T-helper 17 cell (primary cell): ENCODE data around the gene DYNC1I1. TPM values are rescaled to one million over a fixed set of nuclear protein-coding genes. Genes with fewer than 3 reads are reported as not detected.

Experiments used
- ATAC-seq: fragments of 150-1000 bp; cut with Tn5 transposase; 2 replicates; pipeline ENCODE4 v1.10.0; 2021; ENCODE audit warnings: mild to moderate bottlenecking, moderate library complexity
- DNase-seq, 3 donors: peaks; one replicate each; pipeline versions ENCODE4 v3.0.0 to v3.0.0-alpha.2; 2020 to 2021
- H3K9me3 ChIP-seq: one replicate; pipeline ENCODE4 v1.7.0; 2013; ENCODE audit warnings: low read length, mild to moderate bottlenecking; ENCODE audit not compliant: control insufficient read depth, poor library complexity, severe bottlenecking
- H3K27ac Mint-ChIP-seq: one replicate; pipeline ENCODE4 v1.8.0; 2022; ENCODE audit warnings: mild to moderate bottlenecking, moderate library complexity, mixed read lengths
- H3K27me3 Mint-ChIP-seq: one replicate; pipeline ENCODE4 v1.8.0; 2022; ENCODE audit warnings: mixed read lengths
- H3K36me3 Mint-ChIP-seq: one replicate; pipeline ENCODE4 v1.8.0; 2022; ENCODE audit warnings: low read depth, mixed read lengths
- H3K4me1 Mint-ChIP-seq: one replicate; pipeline ENCODE4 v1.8.0; 2022; ENCODE audit warnings: mild to moderate bottlenecking, mixed read lengths
- H3K4me3 Mint-ChIP-seq: one replicate; pipeline ENCODE4 v1.8.0; 2022; ENCODE audit warnings: mild to moderate bottlenecking, moderate library complexity, mixed read lengths
- total RNA-seq, 4 donors: library from RNA in 2 of 4; stranded (reverse) in 2 of 4; gene quantifications; one replicate each; pipeline ENCODE4 v1.2.3 and lab custom pipeline; 2022 to 2026

The DYNC1I1 gene
- total RNA-seq, 2 donors from 2014 or later, result 0.12 to 0.31 TPM

GRCh38 chr7:95772771-95773581 lies 622 bp downstream of the DYNC1I1 start:
- Mint-ChIP-seq H3K4me3 (no peak overlapping the region), H3K27me3 (peaks cover 39% of the 10 kb centered on the region), H3K4me1 (no peaks in the 10 kb centered on the region), H3K36me3 (peaks cover 2% of the 10 kb centered on the region), H3K27ac (no peak overlapping the region)
- ATAC-seq (no peak), DNase-seq (no peak)
- H3K9me3 ChIP-seq, result no peaks in the 10 kb centered on the region

- Mint-ChIP-seq H3K4me1 (no peaks in the 10 kb centered on the region), H3K27ac (no peak overlapping the region), H3K36me3 (peaks cover 2% of the 10 kb centered on the region), H3K4me3 (no peak overlapping the region), H3K27me3 (peaks cover 31% of the 10 kb centered on the region)
- ATAC-seq (no peak), DNase-seq (no peak)
- no peaks in the 10 kb centered on the region for H3K9me3 ChIP-seq
Measured at GRCh38 chr7:95776561-95777185, 4.3 kb downstream of the DYNC1I1 start.

GRCh38 chr7:95777269-95777668 lies 4.9 kb downstream of the DYNC1I1 start:
- Mint-ChIP-seq H3K27ac (no peak overlapping the region), H3K4me3 (no peak overlapping the region), H3K27me3 (peaks cover 25% of the 10 kb centered on the region), H3K36me3 (peaks cover under 1% of the 10 kb centered on the region), H3K4me1 (no peaks in the 10 kb centered on the region)
- no peaks in the 10 kb centered on the region for H3K9me3 ChIP-seq
- no peak for DNase-seq
- no peak for ATAC-seq

- ATAC-seq (no peak), DNase-seq (no peak)
- H3K36me3 Mint-ChIP-seq, result no peaks in the 10 kb centered on the region
- peaks cover 6% of the 10 kb centered on the region for H3K27me3 Mint-ChIP-seq
- H3K27ac Mint-ChIP-seq, result no peak overlapping the region
- H3K4me3 Mint-ChIP-seq, result no peak overlapping the region
- no peaks in the 10 kb centered on the region for H3K4me1 Mint-ChIP-seq
- H3K9me3 ChIP-seq, result no peaks in the 10 kb centered on the region
Measured at GRCh38 chr7:95780665-95781064, 8.3 kb downstream of the DYNC1I1 start.

GRCh38 chr7:95781961-95782586 lies 9.7 kb downstream of the DYNC1I1 start:
- peaks cover 6% of the 10 kb centered on the region for H3K27me3 Mint-ChIP-seq

GRCh38 chr7:95784796-95785195 lies 12.4 kb downstream of the DYNC1I1 start:
- ATAC-seq (no peak), DNase-seq (no peak)
- H3K4me1 Mint-ChIP-seq, result no peaks in the 10 kb centered on the region
- peaks cover 6% of the 10 kb centered on the region for H3K27me3 Mint-ChIP-seq
- H3K4me3 Mint-ChIP-seq, result no peak overlapping the region
- H3K9me3 ChIP-seq, result no peaks in the 10 kb centered on the region
- H3K36me3 Mint-ChIP-seq, result no peaks in the 10 kb centered on the region
- no peak overlapping the region for H3K27ac Mint-ChIP-seq

More at GRCh38 chr7:95781961-95782586, 9.7 kb downstream of the DYNC1I1 start:
- no peaks in the 10 kb centered on the region for H3K4me1 Mint-ChIP-seq
- H3K9me3 ChIP-seq, result no peaks in the 10 kb centered on the region
- no peak overlapping the region for H3K27ac Mint-ChIP-seq
- no peak for DNase-seq
- H3K4me3 Mint-ChIP-seq, result no peak overlapping the region
- ATAC-seq, result no peak
- H3K36me3 Mint-ChIP-seq, result no peaks in the 10 kb centered on the region

- no peaks in the 10 kb centered on the region for H3K27me3 Mint-ChIP-seq
- H3K27ac Mint-ChIP-seq, result no peak overlapping the region
- no peak for ATAC-seq
- no peak for DNase-seq
- H3K4me3 Mint-ChIP-seq, result no peak overlapping the region
- no peaks in the 10 kb centered on the region for H3K36me3 Mint-ChIP-seq
- H3K9me3 ChIP-seq, result no peaks in the 10 kb centered on the region
- no peaks in the 10 kb centered on the region for H3K4me1 Mint-ChIP-seq
Measured at GRCh38 chr7:95788258-95788657, 15.9 kb downstream of the DYNC1I1 start.

- H3K27me3 Mint-ChIP-seq, result no peaks in the 10 kb centered on the region
- no peaks in the 10 kb centered on the region for H3K36me3 Mint-ChIP-seq
- no peaks in the 10 kb centered on the region for H3K4me1 Mint-ChIP-seq
- H3K4me3 Mint-ChIP-seq, result no peak overlapping the region
- H3K9me3 ChIP-seq, result no peaks in the 10 kb centered on the region
- ATAC-seq (no peak), DNase-seq (no peak)
- H3K27ac Mint-ChIP-seq, result no peak overlapping the region
Measured at GRCh38 chr7:95788884-95789283, 16.5 kb downstream of the DYNC1I1 start.

- ATAC-seq (no peak), DNase-seq (no peak)
- H3K27ac Mint-ChIP-seq, result no peak overlapping the region
- no peaks in the 10 kb centered on the region for H3K9me3 ChIP-seq
- no peaks in the 10 kb centered on the region for H3K36me3 Mint-ChIP-seq
- no peaks in the 10 kb centered on the region for H3K4me1 Mint-ChIP-seq
- H3K27me3 Mint-ChIP-seq, result no peaks in the 10 kb centered on the region
- no peak overlapping the region for H3K4me3 Mint-ChIP-seq
Measured at GRCh38 chr7:95793658-95794057, 21.3 kb downstream of the DYNC1I1 start.

GRCh38 chr7:95794917-95795515 lies 22.7 kb downstream of the DYNC1I1 start:
- no peaks in the 10 kb centered on the region for H3K9me3 ChIP-seq
- DNase-seq, result no peak
- no peaks in the 10 kb centered on the region for H3K36me3 Mint-ChIP-seq
- ATAC-seq, result no peak
- H3K4me1 Mint-ChIP-seq, result no peaks in the 10 kb centered on the region
- no peak overlapping the region for H3K27ac Mint-ChIP-seq
- no peaks in the 10 kb centered on the region for H3K27me3 Mint-ChIP-seq
- H3K4me3 Mint-ChIP-seq, result no peak overlapping the region

GRCh38 chr7:95796617-95797016 lies 24.3 kb downstream of the DYNC1I1 start:
- ATAC-seq, result no peak
- Mint-ChIP-seq H3K36me3 (no peaks in the 10 kb centered on the region), H3K4me1 (no peaks in the 10 kb centered on the region), H3K4me3 (no peak overlapping the region), H3K27ac (no peak overlapping the region), H3K27me3 (no peaks in the 10 kb centered on the region)
- no peaks in the 10 kb centered on the region for H3K9me3 ChIP-seq
- no peak for DNase-seq

- Mint-ChIP-seq H3K27ac (no peak overlapping the region), H3K4me1 (no peaks in the 10 kb centered on the region), H3K27me3 (no peaks in the 10 kb centered on the region), H3K4me3 (no peak overlapping the region), H3K36me3 (no peaks in the 10 kb centered on the region)
- DNase-seq (no peak), ATAC-seq (no peak)
- no peaks in the 10 kb centered on the region for H3K9me3 ChIP-seq
Measured at GRCh38 chr7:95798401-95798930, 26.1 kb downstream of the DYNC1I1 start.

- Mint-ChIP-seq H3K4me1 (no peaks in the 10 kb centered on the region), H3K27me3 (no peaks in the 10 kb centered on the region), H3K36me3 (no peaks in the 10 kb centered on the region), H3K4me3 (no peak overlapping the region), H3K27ac (no peak overlapping the region)
- ATAC-seq, result no peak
- no peak for DNase-seq
- H3K9me3 ChIP-seq, result no peaks in the 10 kb centered on the region
Measured at GRCh38 chr7:95800787-95801186, 28.4 kb downstream of the DYNC1I1 start.
